Stimulated activated CD8-positive, alpha-beta memory T cell treated with anti-CD3 and anti-CD28 coated beads, Interleukin-4, amount 100 ng/mL, for 24 hours (primary cell): ENCODE measurements around the gene GPC3.

Source experiments
- DNase-seq: peaks from one replicate; pipeline ENCODE4 v3.0.0-alpha.2; 2020; ENCODE audit warnings: low read depth

The GPC3 gene

DNA sequence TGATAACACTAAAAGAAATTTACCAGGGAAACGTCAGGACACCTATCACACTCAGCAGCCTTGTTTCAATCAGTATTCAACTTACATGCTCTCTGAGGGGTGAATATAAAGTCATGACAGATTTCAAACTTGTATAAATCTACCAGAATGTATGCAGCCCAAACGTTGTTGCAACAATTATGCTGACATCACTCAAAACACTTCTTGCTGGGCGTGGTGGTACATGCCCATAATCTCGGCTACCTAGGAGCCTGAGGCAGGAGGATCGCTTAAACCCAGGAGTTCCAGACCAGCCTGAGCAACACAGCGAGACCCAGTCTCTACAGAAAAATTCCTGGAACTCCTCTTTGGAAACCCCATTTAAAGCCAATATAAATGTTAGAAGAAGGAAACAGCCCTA is 303.5 kb downstream of the GPC3 start:
- no peak for DNase-seq

DNA sequence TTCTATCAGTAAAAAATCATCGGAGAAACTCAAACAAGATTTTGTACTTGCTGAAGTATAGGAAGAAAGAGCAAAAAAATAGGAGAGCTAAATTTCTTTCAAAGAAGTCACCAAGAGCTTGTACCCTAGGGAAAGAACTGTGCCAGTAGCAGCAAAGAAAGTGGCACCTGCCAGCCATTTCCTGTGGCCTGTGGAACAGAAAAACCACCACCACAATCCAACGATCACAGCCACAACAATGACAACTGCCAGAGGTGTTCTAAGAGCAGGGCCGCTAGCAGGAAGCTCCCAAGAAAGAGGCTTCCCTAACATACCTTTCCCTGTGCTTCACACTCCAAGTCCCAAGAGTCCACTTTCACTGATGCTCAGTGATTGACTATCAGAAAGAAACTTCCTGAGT is 304.0 kb downstream of the GPC3 start:
- no peak for DNase-seq

DNA sequence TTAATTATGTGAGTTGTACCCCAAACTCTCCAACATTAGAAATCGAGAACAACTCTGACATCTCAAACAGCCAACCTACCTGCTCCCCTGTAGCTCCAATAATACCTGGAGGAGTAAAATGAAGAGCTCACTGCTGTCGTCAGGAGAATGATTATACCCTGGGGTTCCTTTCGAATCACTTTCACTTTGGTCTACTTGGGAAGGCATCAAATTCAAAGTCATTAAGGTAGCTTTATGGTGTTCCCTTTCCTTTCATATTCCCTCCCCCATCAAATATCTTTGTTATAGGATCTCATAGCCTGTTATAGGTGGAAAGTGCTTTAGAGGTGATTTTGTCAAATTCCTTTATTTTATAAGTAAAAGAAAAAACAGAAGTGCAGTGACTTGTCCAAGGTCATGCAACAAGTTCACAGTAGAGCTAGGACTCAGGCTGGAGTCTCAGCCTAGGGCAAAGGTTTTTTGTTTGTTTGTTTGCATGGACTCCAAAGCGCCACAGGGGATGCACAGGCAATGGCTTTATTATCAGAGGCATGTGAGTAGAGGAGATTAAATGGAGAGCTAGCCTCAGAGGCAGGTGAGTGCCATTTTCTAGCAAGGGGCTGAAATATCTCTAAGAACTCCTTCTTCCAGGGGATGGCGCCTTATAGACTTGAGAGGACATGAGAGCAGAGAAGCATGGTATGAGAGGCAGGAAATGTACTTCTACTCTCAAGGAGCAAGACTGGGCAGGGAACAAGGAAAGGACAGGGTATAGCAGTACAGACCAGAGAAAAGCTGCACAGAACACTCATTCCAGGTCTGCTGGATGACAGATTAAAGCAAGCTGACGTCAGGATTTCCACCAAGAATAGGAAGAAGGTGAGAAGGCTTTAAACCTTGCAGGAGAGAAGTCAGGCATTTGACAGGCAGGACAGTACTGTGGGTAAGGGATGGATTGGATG is 308.0 kb downstream of the GPC3 start:
- DNase-seq, result no peak

DNA sequence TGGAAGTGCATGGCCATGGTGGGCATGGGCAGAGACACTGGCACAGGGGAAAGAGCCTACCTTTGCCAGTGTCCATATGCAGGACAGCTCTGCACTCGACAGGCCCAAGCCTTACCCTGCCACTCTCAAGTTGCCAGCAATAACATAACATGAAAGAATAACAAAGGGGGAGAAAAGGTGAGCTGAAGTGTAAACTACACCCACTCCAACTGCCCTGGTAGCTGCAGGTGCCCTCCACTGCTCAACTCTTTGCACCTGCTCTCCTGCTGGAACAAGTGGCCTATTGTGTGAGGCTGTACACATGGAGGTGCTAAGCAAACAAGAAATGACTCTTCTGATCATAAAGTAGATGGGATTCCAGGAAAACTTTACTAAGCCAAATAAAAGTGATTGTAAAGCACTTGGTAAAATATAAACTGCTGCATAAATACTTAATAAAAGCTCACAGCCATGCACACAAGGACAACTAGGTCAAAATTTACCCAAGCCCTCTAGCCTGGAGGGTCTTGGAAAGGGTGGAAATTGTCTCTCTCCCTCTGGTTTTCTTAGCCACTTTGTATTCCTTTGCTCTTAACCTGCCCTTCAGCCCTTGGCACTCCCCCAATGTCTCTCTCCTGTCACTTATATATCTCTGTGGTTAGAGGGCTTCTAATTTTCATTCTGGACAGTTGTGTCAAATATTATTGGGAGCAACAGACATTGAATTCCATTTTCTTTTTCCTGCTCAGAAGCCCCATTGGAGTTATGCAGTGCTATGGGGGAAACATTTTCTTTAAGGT is 308.9 kb downstream of the GPC3 start:
- DNase-seq, result no peak

DNA sequence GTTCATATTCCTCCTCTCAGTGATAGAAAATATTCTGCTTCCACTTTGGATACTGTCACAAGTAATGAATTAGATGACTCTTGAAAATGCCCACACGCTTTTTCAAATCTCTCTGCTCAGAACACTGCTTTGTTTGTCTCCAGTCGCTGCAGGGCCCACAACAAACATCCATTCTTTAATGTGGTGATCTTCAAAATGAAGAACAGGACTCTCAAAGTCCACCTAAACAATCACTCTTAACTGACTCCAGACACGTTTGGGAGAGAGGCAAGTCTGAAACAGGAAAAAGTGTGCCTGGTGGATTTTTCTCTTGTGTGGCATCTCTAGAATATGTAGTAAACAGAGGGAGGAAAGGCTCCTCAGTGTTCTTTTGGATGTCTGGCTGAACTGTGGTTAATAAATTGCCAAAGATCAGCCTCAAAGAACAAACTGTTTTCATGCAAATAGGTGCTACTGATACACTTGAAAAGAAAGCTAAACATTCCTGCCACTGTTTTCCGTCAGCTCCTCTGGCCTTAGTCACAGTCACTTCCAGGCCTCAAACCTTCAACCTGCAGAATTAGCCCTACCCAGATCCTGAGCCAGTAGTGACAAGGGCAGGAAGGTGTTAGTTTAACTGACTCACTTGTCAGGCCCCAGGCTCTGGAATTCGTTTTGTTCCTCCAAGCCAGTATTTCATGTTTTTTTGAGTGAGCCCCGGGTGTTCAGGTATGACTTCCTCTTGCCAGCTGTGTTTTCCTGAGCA is 310.5 kb downstream of the GPC3 start:
- DNase-seq, result no peak

DNA sequence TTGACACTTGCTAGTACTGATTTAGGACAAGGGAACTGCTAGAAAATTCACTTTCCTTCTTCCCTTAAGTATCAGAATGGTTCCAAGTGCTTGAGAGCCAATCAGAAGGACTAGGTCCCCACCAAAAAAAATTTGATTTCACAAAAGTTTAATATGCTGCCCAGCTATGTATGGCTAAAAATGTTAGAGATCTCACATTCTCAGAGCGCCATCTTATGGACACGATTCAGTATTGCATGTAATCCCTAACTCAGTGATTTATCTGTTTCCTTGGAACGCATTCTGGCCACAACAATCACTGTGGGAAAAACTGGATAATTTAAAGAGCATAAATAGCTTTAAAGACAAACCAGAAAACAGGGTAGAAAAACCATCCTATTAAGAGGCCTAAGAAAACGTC is 315.0 kb downstream of the GPC3 start:
- no peak for DNase-seq

DNA sequence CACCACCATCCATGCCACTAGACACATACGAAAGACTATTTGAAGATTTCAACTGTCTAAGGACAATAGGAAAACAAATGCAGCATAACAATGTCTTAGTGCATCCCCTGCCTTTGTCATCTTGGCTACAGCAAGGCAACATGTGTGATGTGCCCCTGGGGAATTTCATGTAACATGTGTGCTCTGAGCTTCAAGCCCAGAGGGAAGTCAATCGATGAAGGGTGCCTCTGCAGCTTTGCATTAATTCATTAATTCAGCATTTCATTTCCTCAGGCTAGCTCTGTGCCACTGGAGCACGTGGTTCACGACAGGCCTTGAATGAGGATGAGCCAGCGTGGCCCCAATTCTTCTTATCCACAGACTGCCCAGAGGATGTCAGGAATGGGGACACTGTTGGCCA is 316.2 kb downstream of the GPC3 start:
- no peak for DNase-seq

DNA sequence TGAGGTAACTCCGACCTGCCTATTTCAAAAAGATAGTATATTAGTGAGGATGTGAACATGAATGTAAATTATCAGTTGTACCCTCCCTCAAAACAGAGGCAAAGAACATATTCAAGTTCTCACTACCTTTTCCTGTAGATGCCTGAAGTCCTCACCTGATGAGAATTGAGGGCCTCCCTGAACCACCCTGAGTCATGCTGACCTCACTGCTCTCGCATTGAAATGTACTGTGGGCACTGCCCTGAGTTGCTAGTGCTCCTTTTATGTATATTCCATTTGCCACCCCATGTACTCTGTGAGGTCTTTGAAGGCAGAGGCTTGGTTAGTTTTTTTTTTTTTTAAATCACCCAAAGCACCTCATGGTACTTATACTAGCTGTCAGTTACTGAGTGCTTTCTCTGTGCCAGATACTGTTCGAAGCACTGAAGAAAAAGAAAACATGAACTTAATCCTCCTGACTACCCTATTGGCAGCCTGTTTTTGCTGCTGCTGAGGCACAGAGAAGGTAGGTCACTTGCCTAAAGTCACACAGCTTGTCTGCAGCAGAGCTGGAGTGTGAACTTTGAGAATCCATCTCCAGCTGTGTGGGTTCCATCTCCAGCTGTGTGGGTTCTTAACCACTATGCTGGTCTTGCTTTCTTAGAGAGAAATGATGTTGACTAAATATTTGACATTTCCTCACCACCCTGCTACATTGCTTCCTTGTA is 317.0 kb downstream of the GPC3 start:
- DNase-seq, result no peak

DNA sequence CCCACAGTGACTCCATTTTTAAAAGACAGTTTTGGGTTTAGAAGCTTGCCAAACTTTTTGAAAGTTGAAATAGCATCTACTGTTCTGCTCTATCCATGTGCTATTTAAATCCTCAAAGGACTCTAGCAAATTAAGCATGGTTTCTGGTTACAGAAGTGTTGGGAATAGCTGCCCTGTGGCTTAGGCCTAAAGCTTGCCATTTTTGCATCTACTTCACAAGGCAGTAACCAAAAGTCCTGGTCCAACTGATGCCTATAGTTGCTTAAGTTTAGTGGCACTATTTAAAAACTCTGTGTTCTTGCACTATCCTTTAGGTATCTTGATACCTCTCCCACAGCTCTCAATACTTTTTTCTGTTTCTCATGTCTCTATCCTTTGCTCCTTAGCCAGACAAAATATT is 319.1 kb downstream of the GPC3 start:
- DNase-seq, result no peak

DNA sequence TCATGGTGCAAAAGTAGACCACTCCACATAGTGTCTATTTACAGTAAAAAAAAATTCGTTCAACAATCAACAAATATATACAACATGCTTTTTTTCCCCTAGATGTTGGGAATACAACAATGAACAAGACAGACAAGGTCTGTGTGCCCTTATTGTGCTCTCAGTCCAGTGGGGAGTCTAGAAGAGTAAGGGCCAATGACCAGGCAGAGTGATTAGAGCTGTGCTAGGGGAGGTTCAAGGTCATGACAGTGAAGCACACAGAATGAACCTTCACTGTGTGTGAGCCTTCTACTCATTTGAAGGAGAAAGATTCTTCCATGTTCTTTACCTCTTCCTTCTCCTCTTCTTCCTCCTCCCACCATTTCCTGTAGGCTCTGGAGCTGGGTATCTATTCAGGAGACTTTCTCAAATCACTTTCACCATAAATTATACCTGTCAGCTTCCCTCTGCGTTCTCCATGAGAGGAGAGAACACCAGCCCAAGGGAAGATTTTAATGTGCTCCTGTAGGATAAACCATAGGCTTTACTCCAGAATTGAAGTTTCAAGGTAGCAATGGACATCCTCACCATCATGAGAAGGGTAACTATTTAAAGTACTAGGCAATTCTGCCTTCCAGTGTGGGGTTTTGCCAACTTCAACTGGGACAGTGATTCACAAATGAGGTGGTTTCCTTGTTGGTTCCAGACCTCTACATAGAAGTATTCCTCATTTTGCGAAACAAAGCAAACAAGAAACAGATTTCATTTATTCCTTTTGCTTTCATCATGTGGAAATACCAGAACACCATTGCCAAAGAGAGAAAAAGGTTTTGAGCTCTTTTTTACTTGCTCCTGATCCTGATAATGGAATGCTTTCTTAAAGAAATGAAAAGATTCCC is 323.2 kb downstream of the GPC3 start:
- no peak for DNase-seq

DNA sequence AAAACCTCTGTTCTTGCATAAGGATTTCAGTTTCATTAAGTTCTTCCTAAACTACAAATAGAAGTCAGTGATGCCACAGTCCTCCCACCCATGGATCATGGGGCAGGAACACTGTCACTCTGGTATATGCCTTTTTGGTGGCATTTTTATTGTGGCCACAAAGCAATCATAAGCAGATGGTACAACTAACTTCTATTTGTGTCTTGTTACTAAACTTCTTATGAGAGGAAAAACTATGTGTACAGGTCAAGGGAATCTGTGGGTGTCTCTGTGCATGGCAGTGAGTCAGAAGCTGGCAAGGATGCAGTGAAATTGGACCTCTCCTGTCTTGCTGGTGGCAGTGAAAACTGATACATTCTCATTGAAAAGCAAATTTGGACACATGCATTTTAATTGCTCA is 325.1 kb downstream of the GPC3 start:
- no peak for DNase-seq

DNA sequence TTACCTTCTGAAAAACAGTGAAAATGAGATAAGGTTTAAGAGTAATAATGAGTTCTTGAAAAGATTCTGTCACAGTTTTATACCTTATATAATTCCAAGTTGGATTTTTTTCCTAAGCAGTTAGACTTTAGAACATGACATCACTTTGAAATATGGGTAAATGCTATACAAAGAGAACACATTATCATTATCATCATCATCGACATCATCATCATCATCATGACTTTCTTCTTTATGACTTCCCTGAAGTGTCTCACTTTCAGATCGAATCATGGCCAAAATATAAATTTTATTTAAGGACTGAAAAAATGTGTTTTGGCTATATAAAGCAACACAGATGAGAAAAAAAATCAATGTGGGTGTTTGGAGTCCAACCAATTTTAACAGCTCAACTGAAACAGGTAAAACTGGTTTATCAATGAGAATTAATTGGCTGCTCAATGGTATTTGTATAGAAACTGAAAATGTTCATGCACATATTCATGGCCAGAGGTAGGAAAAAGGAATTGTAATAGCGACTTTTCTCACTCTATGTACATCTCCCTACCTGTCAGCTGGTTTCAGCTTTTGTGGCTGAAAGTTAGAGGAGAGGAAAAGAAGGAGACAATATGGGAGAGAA is 327.0 kb downstream of the GPC3 start:
- no peak for DNase-seq

DNA sequence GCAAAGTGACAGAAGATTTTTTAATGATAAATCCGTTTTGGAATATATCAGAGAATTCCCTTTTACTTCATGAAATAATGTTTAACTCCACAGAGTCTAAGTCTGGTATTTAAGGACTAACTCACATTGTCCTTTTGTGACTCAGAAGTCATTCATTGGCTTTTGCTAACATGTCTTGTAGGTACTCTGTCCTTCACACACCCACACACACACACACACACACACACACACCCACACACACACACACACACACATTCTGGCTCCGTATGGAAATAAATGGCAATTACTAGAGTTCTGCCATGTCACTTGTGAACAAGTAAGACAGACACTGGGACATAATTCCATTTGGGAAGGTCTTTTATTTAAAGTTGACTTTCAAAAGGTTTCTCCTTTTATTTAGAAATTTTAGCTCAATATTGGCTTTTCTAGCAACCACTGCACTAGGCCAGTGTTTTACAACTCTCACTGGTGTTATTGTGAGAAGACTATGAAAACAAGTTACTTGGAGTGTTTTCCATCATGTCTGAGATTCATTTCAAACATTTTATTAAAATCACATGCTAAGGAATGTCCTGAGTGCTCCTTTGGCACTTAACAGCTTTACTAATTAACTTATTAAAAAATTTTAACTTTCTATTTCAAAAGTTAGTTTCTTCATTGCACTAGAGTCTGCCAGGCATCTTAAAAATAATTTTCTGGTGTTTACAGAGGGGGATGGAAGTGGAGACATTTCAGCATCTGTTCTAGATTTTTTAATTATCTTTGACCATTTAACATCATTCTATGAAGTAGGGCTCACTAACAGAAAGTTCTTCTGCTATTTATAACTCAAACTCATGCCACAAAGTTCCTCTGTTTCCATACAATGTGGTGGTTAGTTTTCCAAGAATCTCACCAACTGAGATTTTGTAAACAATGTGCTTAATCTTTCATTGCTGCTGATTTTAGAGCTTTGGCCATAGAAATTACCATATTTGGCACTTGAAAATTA is 329.8 kb downstream of the GPC3 start:
- DNase-seq, result no peak

DNA sequence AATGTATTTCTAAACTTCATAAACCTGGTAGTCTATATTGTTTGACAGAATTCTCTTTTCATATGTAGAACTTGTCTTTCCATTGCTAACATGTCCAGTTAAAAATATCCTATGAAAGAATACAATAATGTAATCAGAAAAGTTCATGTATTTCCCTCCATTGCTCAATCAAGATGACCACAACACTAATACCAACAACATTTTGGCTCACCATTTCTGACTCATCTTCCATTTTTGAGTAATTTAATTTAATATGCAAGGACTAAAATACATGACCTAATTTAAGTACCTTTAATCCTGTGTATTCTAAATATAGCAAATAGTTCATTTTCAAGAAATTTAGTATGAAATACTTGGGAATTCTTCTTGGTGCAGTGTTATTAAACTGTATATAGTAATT is 330.6 kb downstream of the GPC3 start:
- no peak for DNase-seq

DNA sequence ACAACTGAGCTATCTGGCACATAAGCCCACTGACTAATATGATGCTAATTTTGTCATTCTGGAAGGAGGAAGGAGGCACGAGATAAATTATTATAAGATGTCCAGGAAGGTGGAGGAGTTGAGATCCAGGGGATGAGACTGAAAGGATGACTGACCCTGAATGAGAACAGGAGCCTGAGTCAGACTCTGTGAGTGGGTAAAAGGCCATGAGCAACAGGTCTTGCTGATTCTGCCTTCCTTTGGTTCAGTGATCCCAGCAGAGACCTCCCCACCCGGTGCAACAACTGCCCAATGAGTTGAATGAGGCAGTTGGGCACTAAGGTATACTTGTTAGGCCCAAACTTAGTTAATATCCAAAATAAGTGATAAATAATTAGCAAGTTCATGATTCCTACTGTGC is 332.0 kb downstream of the GPC3 start:
- no peak for DNase-seq

DNA sequence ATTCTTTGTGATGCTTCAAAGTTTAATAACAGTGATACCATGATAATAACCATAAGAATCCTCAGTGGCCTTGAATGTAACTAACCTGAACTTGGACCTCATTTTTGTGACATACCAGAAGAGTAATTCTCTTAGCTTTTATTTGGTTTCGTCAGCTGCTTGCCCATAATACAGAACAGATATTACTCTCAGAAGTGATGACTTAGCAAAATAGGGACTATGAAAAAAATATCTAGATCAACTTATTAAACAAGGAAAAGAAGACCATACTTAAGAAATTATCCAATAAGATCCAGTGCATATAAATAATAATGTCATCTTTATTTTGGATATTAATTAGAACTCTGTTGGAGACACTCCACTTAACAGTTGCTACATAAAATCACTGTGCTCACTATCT is 333.2 kb downstream of the GPC3 start:
- no peak for DNase-seq

DNA sequence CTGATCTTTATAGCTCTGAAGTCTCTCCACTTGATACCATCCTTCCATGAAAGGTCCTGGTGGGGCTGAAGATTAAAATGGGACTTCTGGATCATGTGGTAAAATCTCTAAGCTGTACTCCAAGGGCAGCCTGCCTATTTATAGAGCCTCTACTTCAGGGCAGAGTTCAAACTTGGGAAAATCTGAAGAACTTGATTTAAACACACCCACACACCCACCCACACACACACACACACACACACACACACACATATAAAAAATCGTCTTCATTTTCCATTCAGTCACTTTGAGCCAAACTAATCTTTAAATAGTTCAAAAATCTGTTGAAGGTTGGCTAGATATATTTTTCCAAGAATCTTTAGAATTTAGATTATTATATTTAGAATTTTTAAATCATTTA is 335.2 kb downstream of the GPC3 start:
- no peak for DNase-seq

DNA sequence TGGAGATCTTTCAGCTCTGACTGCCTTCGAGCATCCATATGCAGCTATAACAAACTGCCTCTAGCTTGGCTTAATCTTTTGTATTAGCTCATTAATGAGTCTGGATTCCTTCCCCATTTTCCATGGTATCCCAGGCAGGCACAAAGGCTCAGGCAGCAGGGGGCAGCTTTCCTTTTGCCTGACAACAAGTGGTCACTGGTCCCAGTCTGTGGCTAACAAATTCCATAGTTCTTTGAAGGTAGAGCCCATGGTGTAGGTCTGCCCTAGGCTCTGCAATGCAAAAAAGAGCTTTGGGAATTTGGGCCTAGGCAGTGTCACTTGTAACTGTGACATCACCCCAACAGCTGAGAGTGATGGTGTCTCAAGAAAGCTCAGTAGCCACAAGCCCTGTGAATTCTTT is 335.7 kb downstream of the GPC3 start:
- DNase-seq, result no peak

DNA sequence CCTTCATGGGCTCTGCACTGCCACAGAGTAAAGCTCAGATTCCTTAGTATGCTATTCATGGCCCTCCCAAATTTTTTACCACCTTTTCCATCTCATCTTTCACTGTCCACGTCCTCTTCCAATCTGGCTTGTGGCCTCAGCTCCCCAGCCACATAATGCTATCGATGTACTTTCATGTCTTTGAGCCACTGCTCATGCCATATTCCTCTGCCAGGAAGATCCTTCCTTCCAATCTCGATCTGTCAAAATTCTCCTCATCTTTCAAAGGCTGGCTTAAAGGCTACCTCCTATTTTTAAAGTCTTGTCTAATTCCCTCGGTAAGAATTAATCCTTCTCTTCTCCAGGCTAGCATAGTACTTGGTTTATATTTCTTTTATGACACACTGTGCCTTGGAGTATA is 336.8 kb downstream of the GPC3 start:
- DNase-seq, result no peak
